ENCODE results near the gene KCNH1.
A peak's percentile ranks its signal among the peaks of the same experiment; 100 is the strongest.
"Not testable (repeated sequence)": the region's sequence is repeated elsewhere in the genome, so short reads cannot be mapped to it uniquely, and the experiment has no call there.

KCNH1 gene

GRCh38 chr1:210669951-210670350 is 464.0 kb downstream of the KCNH1 start:
- DNase-seq = no peak

DNA sequence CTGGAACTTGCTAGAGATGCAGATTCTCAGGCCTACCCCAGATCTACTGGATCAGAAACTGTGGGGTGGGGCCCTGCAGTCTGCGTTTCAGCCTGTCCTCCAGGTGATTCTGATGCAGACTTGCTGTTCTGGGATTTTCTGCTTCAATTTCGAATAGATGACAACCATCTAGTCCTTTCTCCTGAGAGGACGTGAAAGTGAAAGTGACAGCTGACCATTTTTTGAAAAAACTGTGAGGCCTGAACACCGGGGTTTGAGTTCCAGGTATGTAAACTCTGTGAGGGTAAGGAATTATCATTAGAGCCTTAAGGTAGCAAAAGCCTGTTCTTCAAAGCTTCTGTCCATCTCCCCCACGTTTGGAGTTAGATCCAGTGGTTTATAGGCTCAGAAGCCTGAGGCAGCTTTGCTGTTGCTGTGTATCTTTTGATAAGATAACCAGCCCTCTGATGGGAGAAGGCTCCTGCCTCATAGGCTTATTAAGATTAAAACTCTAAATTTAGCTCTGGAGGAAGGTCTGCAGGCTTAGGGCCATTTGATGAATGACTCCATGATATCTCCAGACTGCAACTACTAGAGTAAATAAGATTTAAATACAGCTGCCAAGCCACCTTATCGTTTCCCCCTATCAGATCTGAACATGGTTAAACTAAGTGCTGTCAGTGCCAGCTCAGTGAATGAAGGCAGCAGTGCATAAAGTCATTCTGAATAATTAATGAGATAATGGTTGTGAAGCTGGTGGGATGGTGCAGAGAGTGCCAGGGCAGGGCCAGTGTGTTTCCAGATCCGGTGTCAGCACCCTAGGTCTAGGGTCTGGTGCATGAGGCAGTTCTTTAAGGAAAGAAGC is 470.0 kb downstream of the KCNH1 start:
- DNase-seq = peak; percentile 58

DNA sequence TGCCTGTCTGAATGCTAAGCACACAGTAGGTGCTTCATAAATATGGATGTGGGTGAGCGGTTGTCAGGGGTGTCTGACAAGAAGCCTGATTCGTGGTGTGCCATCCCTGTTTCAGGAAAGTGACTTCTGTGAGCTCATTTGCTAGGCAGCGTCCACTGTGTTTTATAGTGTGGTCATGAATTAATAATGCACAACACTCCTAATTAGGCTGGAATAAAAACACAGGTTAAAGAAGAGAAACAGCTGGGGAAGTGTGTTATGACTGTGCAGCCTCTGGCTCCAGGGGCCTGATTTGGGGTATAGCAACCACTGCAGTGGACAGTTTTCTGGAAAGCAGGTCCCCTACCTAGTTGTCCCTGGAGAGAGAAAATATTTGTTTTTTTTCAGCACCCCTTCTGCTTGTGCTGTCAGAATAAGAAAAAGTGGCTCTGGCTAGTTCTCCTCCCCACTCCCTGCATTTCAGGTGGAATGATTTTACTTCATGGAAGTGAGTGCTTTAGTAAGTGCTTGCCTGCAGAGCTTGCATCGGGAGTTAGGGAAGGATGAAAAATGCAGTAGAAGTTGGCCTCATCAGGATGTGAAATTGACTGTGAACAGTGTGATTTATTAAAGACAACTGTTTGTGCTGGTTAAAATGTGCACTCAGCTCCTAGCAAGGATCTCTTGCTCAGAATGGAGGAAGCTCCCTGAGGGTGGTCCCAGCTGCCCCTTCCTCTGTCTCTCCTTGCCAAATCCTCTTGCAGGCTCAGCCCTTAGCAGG is 471.5 kb downstream of the KCNH1 start:
- no peak for DNase-seq

- not testable (repeated sequence) for DNase-seq
These were observed 472.4 kb downstream of the KCNH1 start for GRCh38 chr1:210661520-210661919.

DNA sequence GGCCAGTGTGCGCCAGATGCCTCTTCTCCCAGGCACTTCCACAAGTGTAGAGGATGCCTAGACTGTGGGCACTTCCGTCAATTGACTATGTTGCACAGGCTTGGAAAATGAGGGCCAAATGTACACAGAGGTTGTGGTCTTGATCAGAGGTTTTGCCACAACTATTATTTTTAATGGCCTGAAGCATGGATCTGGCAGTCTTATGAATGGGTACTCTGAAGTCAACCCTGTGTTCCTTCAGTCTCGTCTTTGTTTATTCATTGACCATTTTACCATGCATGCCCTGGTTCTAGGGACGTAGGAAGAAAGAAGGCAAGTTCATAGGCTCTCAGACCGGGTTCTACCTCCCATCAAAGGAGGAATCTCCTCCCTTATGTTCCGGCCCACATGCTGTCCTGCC is 476.1 kb downstream of the KCNH1 start:
- DNase-seq = no peak

- DNase-seq = no peak
These were observed 478.4 kb downstream of the KCNH1 start for GRCh38 chr1:210655511-210655910.

- DNase-seq = no peak
These were observed 479.6 kb downstream of the KCNH1 start for GRCh38 chr1:210654176-210654981.

- no peak for DNase-seq
These were observed 480.2 kb downstream of the KCNH1 start for GRCh38 chr1:210653771-210654170.

- no peak for DNase-seq
These were observed 481.5 kb downstream of the KCNH1 start for GRCh38 chr1:210652329-210652954.

GRCh38 chr1:210650403-210650802 is 483.5 kb downstream of the KCNH1 start:
- no peak for DNase-seq

- DNase-seq = no peak
These were observed 485.2 kb downstream of the KCNH1 start for GRCh38 chr1:210648588-210649269.

DNA sequence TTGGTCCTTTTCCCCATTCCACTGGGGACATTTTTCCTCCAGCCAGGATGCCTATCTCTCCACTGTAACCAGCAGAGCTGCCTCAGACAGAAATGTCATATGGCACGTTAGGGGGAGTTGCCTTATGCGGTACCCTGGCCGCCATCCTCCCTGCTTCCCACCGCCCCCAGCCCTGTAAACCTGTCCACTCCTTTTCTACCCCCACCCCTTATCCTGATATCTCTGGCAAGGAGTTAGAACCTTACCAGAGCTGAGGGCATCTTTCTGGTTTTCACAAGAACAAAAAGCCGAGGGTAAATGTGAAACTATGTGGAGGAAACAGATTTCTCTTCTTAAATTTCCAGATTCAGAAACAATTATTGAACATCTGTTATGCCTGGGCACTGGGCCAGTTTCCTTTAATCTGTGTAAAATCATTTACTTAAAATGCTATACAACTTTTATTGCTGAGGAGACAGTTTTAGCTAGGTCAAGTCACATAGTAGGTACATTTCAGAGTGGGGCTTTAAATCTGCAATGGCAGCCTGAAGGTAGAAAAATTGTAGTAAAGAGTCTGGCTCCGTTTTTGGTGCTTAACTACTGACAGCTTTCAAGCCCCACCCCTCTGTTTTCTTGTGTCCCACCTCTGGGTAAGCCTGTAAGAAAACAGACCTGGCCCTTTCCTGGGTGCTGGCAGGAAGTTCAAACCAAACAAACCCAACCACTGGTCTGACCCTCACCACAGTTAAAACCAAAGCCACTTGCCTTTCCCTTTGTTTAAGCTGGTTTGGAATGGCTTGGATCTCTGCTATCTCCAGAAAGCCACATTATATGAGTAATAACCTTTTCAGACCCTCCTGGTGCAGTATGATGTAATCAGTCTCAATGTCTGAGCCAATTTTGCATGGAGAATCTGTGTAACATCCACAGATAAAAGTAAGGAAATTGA is 486.3 kb downstream of the KCNH1 start:
- no peak for DNase-seq

- no peak for DNase-seq
These were observed 487.7 kb downstream of the KCNH1 start for GRCh38 chr1:210646258-210646616.

- no peak for DNase-seq
These were observed 488.2 kb downstream of the KCNH1 start for GRCh38 chr1:210645582-210646257.

DNA sequence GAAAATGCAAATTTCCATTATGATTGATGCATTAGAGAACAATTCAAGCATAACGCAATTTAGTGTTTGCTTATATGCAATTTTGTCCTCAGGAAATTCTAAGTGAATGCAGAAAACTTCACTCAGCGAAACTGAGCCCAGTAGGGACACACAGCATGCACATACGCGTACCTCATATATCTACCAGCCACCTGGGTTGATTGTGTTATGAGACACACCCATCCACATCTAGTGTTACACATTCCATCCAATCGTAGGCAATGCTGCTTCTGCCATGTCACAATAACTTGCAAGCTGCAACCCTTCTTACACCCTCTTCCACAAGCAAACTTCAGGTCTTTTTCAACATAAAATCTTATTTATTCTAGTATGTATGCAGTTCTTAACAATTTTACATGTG is 492.4 kb downstream of the KCNH1 start:
- no peak for DNase-seq

GRCh38 chr1:210635108-210635507 is 498.8 kb downstream of the KCNH1 start:
- no peak for DNase-seq

- DNase-seq = peak; percentile 38
These were observed 500.3 kb downstream of the KCNH1 start for GRCh38 chr1:210633636-210634035.

DNA sequence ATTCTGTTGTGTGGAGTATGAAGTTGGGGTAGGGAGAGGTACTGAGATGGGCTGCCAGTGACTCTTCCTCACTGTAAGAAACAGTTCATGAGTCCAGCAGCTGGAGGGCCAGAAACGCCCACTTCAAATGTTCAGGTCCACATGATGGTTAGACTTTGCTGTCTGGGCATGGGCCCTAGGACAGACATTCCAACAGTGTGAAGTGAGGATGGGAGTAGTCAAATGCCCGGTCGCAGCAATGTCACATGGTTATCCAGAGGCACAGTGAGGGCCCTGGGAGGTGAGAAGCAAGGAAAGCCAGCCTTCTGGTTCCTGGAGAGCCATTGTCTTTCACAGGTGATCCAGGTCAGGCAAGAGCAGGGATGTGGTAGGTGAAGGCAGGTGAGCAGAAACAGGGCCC is 500.8 kb downstream of the KCNH1 start:
- DNase-seq = no peak

DNA sequence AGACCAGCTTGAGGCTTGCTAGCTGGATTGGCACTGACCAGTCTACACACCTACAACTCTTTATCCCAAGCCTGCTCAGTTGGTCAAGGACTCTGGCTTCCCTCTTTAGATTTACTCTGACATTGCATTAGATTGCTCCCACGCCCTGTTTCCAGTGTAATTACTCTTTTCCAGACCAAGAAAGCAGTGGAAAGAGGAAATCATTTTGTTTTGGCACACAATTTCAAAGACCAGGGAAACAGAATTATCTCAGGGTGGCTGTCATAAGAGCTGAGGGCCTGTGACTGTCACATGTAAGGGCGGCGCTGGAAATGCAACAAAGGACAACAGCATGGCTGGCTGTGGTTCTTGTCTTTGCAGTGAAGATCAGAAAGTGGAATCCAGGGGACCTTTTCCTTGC is 502.5 kb downstream of the KCNH1 start:
- no peak for DNase-seq

- DNase-seq = no peak
These were observed 504.7 kb downstream of the KCNH1 start for GRCh38 chr1:210629276-210629675.

DNA sequence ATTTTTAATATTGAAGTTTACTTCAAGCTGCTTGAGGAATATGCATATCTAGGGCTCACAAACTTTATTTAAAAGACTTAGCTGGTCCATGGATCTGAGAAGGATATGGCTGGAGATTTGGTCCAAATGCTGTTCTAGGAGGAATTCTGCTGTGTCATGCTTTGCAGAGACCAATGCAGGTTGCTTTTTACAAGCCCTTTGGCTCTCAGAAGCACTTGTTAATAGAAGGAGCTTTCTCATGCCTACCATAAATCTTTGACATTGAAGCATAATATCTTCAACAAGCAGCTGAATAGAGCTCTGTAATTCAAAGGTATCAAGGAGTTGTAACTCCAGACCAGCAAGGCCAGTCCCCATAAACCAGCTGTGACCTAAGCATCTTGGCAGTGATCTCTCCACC is 506.2 kb downstream of the KCNH1 start:
- no peak for DNase-seq

Data from NCI-H774 (cell line).